Measurements from ENCODE around the gene PRKAA1.

DNA sequence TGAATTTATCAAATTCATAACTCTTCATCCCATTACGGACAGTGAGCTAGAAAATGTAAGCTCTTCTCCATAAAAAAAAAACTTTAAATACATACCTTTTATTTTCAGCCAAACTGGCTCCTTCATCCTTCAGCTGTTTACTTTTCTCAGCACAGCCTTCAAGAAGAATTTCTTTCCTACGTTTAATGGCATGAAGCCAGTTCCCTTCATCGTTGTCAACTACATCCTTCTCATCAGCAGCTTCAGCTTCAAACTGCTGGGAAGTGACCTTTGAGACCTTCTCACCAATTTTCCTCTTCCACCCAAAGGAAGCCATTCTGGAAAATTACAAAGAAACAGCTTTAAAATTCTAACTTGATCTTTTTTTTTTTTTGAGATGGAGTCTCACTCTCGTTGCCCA is 51.5 kb downstream of the PRKAA1 start:
- TF ChIP-seq, protein P1, sequence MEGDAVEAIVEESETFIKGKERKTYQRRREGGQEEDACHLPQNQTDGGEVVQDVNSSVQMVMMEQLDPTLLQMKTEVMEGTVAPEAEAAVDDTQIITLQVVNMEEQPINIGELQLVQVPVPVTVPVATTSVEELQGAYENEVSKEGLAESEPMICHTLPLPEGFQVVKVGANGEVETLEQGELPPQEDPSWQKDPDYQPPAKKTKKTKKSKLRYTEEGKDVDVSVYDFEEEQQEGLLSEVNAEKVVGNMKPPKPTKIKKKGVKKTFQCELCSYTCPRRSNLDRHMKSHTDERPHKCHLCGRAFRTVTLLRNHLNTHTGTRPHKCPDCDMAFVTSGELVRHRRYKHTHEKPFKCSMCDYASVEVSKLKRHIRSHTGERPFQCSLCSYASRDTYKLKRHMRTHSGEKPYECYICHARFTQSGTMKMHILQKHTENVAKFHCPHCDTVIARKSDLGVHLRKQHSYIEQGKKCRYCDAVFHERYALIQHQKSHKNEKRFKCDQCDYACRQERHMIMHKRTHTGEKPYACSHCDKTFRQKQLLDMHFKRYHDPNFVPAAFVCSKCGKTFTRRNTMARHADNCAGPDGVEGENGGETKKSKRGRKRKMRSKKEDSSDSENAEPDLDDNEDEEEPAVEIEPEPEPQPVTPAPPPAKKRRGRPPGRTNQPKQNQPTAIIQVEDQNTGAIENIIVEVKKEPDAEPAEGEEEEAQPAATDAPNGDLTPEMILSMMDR (conservative IDR thresholded peaks at IDR 0.05; ENCODE audit: low read length) = no peak
- no peak for TF ChIP-seq EZH2phosphoT487 (IDR thresholded peaks at IDR 0.05; ENCODE audit: borderline replicate concordance)

All from Loucy (cell line).